Measurements from ENCODE around the gene ABCB6.

GRCh38 chr2:219261024-219261855 lies 42.5 kb upstream of the ABCB6 start:
- no peak for TF ChIP-seq CTCF (optimal IDR thresholded peaks at IDR 0.05 in 1 of 3, IDR thresholded peaks at IDR 0.05 in 1 of 3, conservative IDR thresholded peaks at IDR 0.05 in 1 of 3; ENCODE audit: extremely low read depth in 1 of 3, insufficient read depth in 2 of 3, low read length in 3 of 3)
- TF ChIP-seq EZH2 (IDR thresholded peaks at IDR 0.05; ENCODE audit: low read length): no peak
